CD14-positive monocyte (primary cell): ENCODE results near the gene ITGAL. TPM values are rescaled to one million over a fixed set of nuclear protein-coding genes. Genes with fewer than 3 reads are reported as not detected.

Source experiments
- DNase-seq, 3 donors: peaks; one replicate each; pipeline ENCODE4 v3.0.0-alpha.2; 2011 to 2022
- H2AFZ ChIP-seq: 2 replicates; pipeline ENCODE4 v1.6.0; 2012; ENCODE audit warnings: mild to moderate bottlenecking, low read depth, low read length, inconsistent platforms; ENCODE audit not compliant: insufficient read depth, poor library complexity, severe bottlenecking
- H3K27ac ChIP-seq, 2 donors: 1 replicate in 1 of 2; 2 replicates in 1 of 2; pipeline ENCODE4 v1.5.1; 2012 to 2013; ENCODE audit warnings: low read length in 2 of 2, control low read depth in 1 of 2, inconsistent platforms in 1 of 2, low read depth in 1 of 2, mild to moderate bottlenecking in 1 of 2
- H3K27me3 ChIP-seq, 2 donors: one replicate each; pipeline versions ENCODE4 v1.6.0 to v1.6.1; 2011 to 2013; ENCODE audit warnings: low read length in 2 of 2; ENCODE audit not compliant: control insufficient read depth in 2 of 2, insufficient read depth in 2 of 2
- H3K36me3 ChIP-seq, 2 donors: replicated peaks in 1 of 2; 1 replicate in 1 of 2; 2 replicates in 1 of 2; pipeline versions ENCODE4 v1.5.1 to v1.6.1; 2012 to 2013; ENCODE audit warnings: low read length in 2 of 2, control low read depth in 1 of 2, inconsistent platforms in 1 of 2, mild to moderate bottlenecking in 1 of 2; ENCODE audit not compliant: insufficient read depth in 2 of 2, control insufficient read depth in 1 of 2
- H3K4me1 ChIP-seq, 2 donors: 1 replicate in 1 of 2; 2 replicates in 1 of 2; pipeline versions ENCODE4 v1.5.1 to v1.6.1; 2012 to 2013; ENCODE audit warnings: low read length in 2 of 2, control low read depth in 1 of 2, inconsistent platforms in 1 of 2, mild to moderate bottlenecking in 1 of 2, moderate library complexity in 1 of 2; ENCODE audit not compliant: insufficient read depth in 2 of 2, control insufficient read depth in 1 of 2
- H3K4me2 ChIP-seq: replicated peaks from 2 replicates; pipeline ENCODE3; 2012; ENCODE audit warnings: low read length, moderate library complexity, mild to moderate bottlenecking; ENCODE audit not compliant: poor library complexity, severe bottlenecking; ENCODE audit errors: extremely low read depth
- H3K4me3 ChIP-seq, 3 experiments: fragments of 200-600 bp in 1 of 3; sonication (generic) in 1 of 3; replicated peaks in 1 of 3; 1 replicate in 2 of 3; 2 replicates in 1 of 3; pipeline ENCODE4 v1.5.1; 2011 to 2013; ENCODE audit warnings: low read length in 3 of 3, mild to moderate bottlenecking in 3 of 3, control low read depth in 2 of 3, low read depth in 2 of 3, inconsistent platforms in 1 of 3, moderate library complexity in 1 of 3
- H3K79me2 ChIP-seq: 2 replicates; pipeline ENCODE4 v1.6.0; 2012; ENCODE audit warnings: mild to moderate bottlenecking, control low read depth, inconsistent platforms, low read length, moderate library complexity; ENCODE audit not compliant: insufficient read depth
- H3K9ac ChIP-seq: 2 replicates; pipeline ENCODE4 v1.6.0; 2017; ENCODE audit warnings: low read length, mild to moderate bottlenecking; ENCODE audit not compliant: insufficient read depth, poor library complexity, severe bottlenecking
- H3K9me3 ChIP-seq, 2 donors: replicated peaks in 1 of 2; 1 replicate in 1 of 2; 2 replicates in 1 of 2; pipeline versions ENCODE4 v1.5.1 to v1.6.1; 2012 to 2013; ENCODE audit warnings: low read length in 2 of 2, control low read depth in 1 of 2; ENCODE audit not compliant: control insufficient read depth in 1 of 2, insufficient read depth in 1 of 2
- H4K20me1 ChIP-seq: 2 replicates; pipeline ENCODE4 v1.6.0; 2012; ENCODE audit warnings: mild to moderate bottlenecking, low read length, control low read depth, moderate library complexity; ENCODE audit not compliant: insufficient read depth
- H3K27ac Mint-ChIP-seq, 7 donors: one replicate each; pipeline ENCODE4 v1.8.0; 2020; ENCODE audit warnings: mild to moderate bottlenecking in 7 of 7, mixed read lengths in 7 of 7, moderate library complexity in 6 of 7, inconsistent platforms in 2 of 7
- H3K27me3 Mint-ChIP-seq, 3 donors: one replicate each; pipeline ENCODE4 v1.8.0; 2021 to 2022; ENCODE audit warnings: low read depth in 3 of 3, mild to moderate bottlenecking in 3 of 3, mixed read lengths in 3 of 3, moderate library complexity in 3 of 3, inconsistent platforms in 1 of 3
- H3K36me3 Mint-ChIP-seq, 2 donors: one replicate each; pipeline ENCODE4 v1.8.0; 2020; ENCODE audit warnings: mixed read lengths in 2 of 2, inconsistent platforms in 1 of 2, mild to moderate bottlenecking in 1 of 2
- H3K4me1 Mint-ChIP-seq: one replicate; pipeline ENCODE4 v1.8.0; 2020; ENCODE audit warnings: mild to moderate bottlenecking, mixed read lengths
- H3K4me3 Mint-ChIP-seq, 2 donors: one replicate each; pipeline ENCODE4 v1.8.0; 2020; ENCODE audit warnings: mild to moderate bottlenecking in 2 of 2, mixed read lengths in 2 of 2, moderate library complexity in 1 of 2
- H3K9me3 Mint-ChIP-seq, 7 donors: one replicate each; pipeline ENCODE4 v1.8.0; 2020 to 2022; ENCODE audit warnings: mixed read lengths in 7 of 7, mild to moderate bottlenecking in 6 of 7, moderate library complexity in 6 of 7, inconsistent platforms in 2 of 7
- WGBS: methylation state at CpG from one replicate; pipeline ENCODE4 v1.1.5; 2013; ENCODE audit warnings: missing lambda C conversion rate; ENCODE audit not compliant: insufficient coverage; 5-methylcytosine and 5-hydroxymethylcytosine counted together
- intact Hi-C, 2 donors: fragments of 100-400 bp; cut with micrococcal nuclease; formaldehyde crosslinking; loops; one replicate each; pipeline versions ENCODE4 v1.15.0 to v1.15.1; 2023
- polyA plus RNA-seq, 3 donors: library from polyadenylated mRNA; depleted of rRNA in 1 of 3; unstranded in 2 of 3; stranded (reverse) in 1 of 3; fragments of 300-500 nt in 2 of 3; fragments of >200 nt in 1 of 3; fragmentation: Illumina TruSeq in 2 of 3; gene quantifications; 1 replicate in 2 of 3; 2 replicates in 1 of 3; pipeline ENCODE4 v1.2.3, GENCODE V29; 2012 to 2021
- TF ChIP-seq, protein P1 (sequence below): fragments of 200-600 bp; IDR thresholded peaks from one replicate; pipeline ENCODE4 v1.8.0; 2022; ENCODE audit warnings: antibody characterized with exemption, mild to moderate bottlenecking

The ITGAL gene
- polyA plus RNA-seq, 3 donors = 56.8 to 474 (median 109) TPM

DNA sequence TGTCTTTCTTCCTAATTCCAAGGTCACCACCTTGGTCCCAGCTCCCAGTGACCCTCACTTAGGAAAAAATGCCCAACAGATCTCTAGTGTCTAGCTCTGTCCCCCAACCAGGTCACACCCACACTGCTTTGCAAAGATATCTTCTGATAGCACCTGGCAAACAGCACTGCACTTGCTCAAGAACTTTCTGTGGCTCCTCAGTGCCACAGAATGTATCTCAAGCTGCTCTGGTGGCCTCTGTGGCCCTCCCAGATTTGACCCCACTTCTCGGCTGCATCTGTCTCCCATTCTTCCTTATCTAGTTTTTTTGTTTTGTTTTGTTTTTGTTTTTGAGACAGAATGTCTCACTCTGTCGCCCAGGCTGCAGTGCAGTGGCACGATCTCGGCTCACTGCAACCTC, 94.0 kb downstream of the ITGAL start:
- Histone ChIP-seq H3K4me1 (peaks cover 46 to 52% of the 10 kb centered on the region in 2 donors), H3K4me2 (no peak overlapping the region), H3K79me2 (peaks cover 5% of the 10 kb centered on the region), H3K36me3 (no peaks in the 10 kb centered on the region), H3K9ac (no peak overlapping the region), H3K9me3 (no peaks in the 10 kb centered on the region), H2AFZ (no peak overlapping the region), H3K4me3 (no peak overlapping the region), H3K27ac (no peak overlapping the region), H3K27me3 (no peaks in the 10 kb centered on the region), H4K20me1 (no peaks in the 10 kb centered on the region)
- Mint-ChIP-seq H3K27me3 (peaks cover 0 to 6% (median 3%) of the 10 kb centered on the region in 3 donors), H3K27ac (peak overlapping the region in 3 of 7 donors; percentile 25 to 94 (median 55)), H3K4me3 (no peak overlapping the region), H3K36me3 (no peaks in the 10 kb centered on the region), H3K9me3 (no peaks in the 10 kb centered on the region), H3K4me1 (peaks cover 40% of the 10 kb centered on the region)
- no peak for DNase-seq
- WGBS = no CpG with 5 or more reads among the region's 4 CpGs
- intact Hi-C loops = no loop called here
- TF ChIP-seq, protein P1, sequence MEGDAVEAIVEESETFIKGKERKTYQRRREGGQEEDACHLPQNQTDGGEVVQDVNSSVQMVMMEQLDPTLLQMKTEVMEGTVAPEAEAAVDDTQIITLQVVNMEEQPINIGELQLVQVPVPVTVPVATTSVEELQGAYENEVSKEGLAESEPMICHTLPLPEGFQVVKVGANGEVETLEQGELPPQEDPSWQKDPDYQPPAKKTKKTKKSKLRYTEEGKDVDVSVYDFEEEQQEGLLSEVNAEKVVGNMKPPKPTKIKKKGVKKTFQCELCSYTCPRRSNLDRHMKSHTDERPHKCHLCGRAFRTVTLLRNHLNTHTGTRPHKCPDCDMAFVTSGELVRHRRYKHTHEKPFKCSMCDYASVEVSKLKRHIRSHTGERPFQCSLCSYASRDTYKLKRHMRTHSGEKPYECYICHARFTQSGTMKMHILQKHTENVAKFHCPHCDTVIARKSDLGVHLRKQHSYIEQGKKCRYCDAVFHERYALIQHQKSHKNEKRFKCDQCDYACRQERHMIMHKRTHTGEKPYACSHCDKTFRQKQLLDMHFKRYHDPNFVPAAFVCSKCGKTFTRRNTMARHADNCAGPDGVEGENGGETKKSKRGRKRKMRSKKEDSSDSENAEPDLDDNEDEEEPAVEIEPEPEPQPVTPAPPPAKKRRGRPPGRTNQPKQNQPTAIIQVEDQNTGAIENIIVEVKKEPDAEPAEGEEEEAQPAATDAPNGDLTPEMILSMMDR = no peak

DNA sequence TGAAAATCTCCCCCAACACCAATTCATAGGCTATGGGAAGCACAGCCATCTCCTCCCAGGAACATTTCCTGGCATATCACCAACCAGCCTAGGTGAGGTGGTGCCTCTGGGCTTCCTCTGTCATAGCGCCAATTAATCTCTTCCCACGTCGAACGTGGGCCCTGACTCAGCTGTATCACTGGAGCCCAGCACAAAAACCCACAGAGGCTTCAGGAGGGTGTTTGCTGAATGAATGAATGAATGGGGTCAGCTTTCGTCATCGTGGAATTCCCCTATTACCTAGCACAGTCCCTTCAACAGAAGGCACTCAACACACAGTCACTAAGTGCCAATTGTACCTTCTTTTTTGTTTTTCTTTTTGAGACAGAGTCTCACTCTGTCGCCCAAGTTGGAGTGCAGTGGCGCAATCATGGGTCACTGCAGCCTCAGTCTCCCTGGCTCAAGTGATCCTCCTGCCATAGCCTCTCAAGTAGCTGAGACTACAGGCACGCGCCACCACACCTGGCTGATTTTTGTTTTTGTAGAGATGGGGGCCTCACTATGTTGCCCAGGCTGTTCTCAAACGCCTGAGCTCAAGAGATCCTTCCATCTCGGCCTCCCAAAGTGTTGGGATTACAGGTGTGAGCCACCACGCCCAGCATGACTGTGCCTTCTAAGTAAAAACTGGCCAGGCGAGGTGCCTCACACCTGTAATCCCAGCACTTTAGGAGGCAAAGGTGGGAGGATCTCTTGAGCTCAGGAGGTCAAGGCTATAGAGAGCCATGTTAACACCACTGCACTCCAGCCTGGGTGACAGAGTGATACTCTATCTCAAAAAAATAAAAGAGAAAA, 94.8 kb downstream of the ITGAL start:
- H3K4me2 ChIP-seq = peak overlapping the region; percentile 35
- H3K9ac ChIP-seq = peak overlapping the region; percentile 32

More for the DNA sequence above, 94.8 kb downstream of the ITGAL start:
- intact Hi-C loops = no loop called here
- WGBS = 87% methylated on average over 3 of the region's 14 CpGs
- Histone ChIP-seq H3K27me3 (no peaks in the 10 kb centered on the region), H3K4me3 (peak overlapping the region in 1 of 3 experiments; percentile 40), H3K36me3 (no peaks in the 10 kb centered on the region), H3K9me3 (no peaks in the 10 kb centered on the region), H2AFZ (no peak overlapping the region), H3K79me2 (peaks cover 5% of the 10 kb centered on the region), H3K27ac (peak overlapping the region; percentile 88 to 92), H4K20me1 (no peaks in the 10 kb centered on the region), H3K4me1 (peaks cover 43 to 49% of the 10 kb centered on the region in 2 donors)
- Mint-ChIP-seq H3K4me3 (peak overlapping the region in 1 of 2 donors; percentile 39), H3K9me3 (no peaks in the 10 kb centered on the region), H3K27ac (peak overlapping the region; percentile 94 to 97 (median 95)), H3K27me3 (peaks cover 1 to 6% (median 3%) of the 10 kb centered on the region in 3 donors), H3K4me1 (peaks cover 38% of the 10 kb centered on the region), H3K36me3 (no peaks in the 10 kb centered on the region)
- DNase-seq = peak; percentile 60 to 88 (median 61)
- TF ChIP-seq, protein P1 = no peak
